Measurements from ENCODE around the gene POLA1.

POLA1 gene

GRCh38 chrX:25012793-25013631 lies 319.3 kb downstream of the POLA1 start:
- H3K4me3 ChIP-seq (replicated peaks; ENCODE audit: insufficient read depth, low read length) = peak overlapping the region; percentile 30
- peaks cover 72% of the 10 kb centered on the region for H3K27me3 ChIP-seq (ENCODE audit: insufficient read depth, poor library complexity, severe bottlenecking)
- TF ChIP-seq CTCF (IDR thresholded peaks at IDR 0.05; ENCODE audit: insufficient read depth, low read length) (no peak), POLR2AphosphoS5 (IDR thresholded peaks at IDR 0.05; ENCODE audit: low read depth) (no peak), GABPA (IDR thresholded peaks at IDR 0.05; ENCODE audit: low read depth) (no peak), REST (IDR thresholded peaks at IDR 0.05; ENCODE audit: insufficient replicate concordance, low read depth) (no peak), SPI1 (IDR thresholded peaks at IDR 0.05; ENCODE audit: borderline replicate concordance, low read depth) (no peak)
- H3K27ac ChIP-seq (replicated peaks) = no peak overlapping the region
- no peak for DNase-seq (ENCODE audit: low read depth in 1 of 2, low spot score in 1 of 2)

- no peak for DNase-seq (ENCODE audit: low read depth in 1 of 2, low spot score in 1 of 2)
- TF ChIP-seq CTCF (IDR thresholded peaks at IDR 0.05; ENCODE audit: insufficient read depth, low read length) (no peak), REST (IDR thresholded peaks at IDR 0.05; ENCODE audit: insufficient replicate concordance, low read depth) (no peak), GABPA (IDR thresholded peaks at IDR 0.05; ENCODE audit: low read depth) (no peak), SPI1 (IDR thresholded peaks at IDR 0.05; ENCODE audit: borderline replicate concordance, low read depth) (no peak), POLR2AphosphoS5 (IDR thresholded peaks at IDR 0.05; ENCODE audit: low read depth) (no peak)
- Histone ChIP-seq H3K27ac (replicated peaks) (no peak overlapping the region), H3K27me3 (ENCODE audit: insufficient read depth, poor library complexity, severe bottlenecking) (peaks cover 68% of the 10 kb centered on the region), H3K4me3 (replicated peaks; ENCODE audit: insufficient read depth, low read length) (no peak overlapping the region)
Measured at GRCh38 chrX:25013632-25014365, 320.1 kb downstream of the POLA1 start.

GRCh38 chrX:25014366-25014838 lies 320.7 kb downstream of the POLA1 start:
- no peak for TF ChIP-seq SPI1 (IDR thresholded peaks at IDR 0.05; ENCODE audit: borderline replicate concordance, low read depth)
- TF ChIP-seq GABPA (IDR thresholded peaks at IDR 0.05; ENCODE audit: low read depth) = no peak
- TF ChIP-seq REST (IDR thresholded peaks at IDR 0.05; ENCODE audit: insufficient replicate concordance, low read depth) = no peak
- TF ChIP-seq CTCF (IDR thresholded peaks at IDR 0.05; ENCODE audit: insufficient read depth, low read length) = no peak
- Histone ChIP-seq H3K27me3 (ENCODE audit: insufficient read depth, poor library complexity, severe bottlenecking) (peaks cover 68% of the 10 kb centered on the region), H3K27ac (replicated peaks) (no peak overlapping the region), H3K4me3 (replicated peaks; ENCODE audit: insufficient read depth, low read length) (no peak overlapping the region)
- DNase-seq (ENCODE audit: low read depth in 1 of 2, low spot score in 1 of 2) = no peak

Data from HL-60 (cell line).